Breast epithelium (tissue), 4 donors: ENCODE results near the gene SKAP1. TPM values are rescaled to one million over a fixed set of nuclear protein-coding genes. Genes with fewer than 3 reads are reported as not detected.

ENCODE experiments used
- DNase-seq, 2 donors: peaks; one replicate each; pipeline ENCODE4 v3.0.0-alpha.2; 2019; ENCODE audit warnings: low spot score in 2 of 2
- H3K27ac ChIP-seq, 2 donors: fragments of 200-600 bp; sonication (generic) in 1 of 2; one replicate each; pipeline ENCODE4 v1.5.1; 2016 to 2019; ENCODE audit warnings: mild to moderate bottlenecking in 1 of 2
- H3K27me3 ChIP-seq, 2 donors: fragments of 200-600 bp; sonication (generic) in 1 of 2; one replicate each; pipeline versions ENCODE4 v1.5.1 to v1.6.0; 2017 to 2019; ENCODE audit warnings: control low read depth in 1 of 2, mild to moderate bottlenecking in 1 of 2
- H3K36me3 ChIP-seq: fragments of 200-600 bp; one replicate; pipeline ENCODE4 v1.5.1; 2019
- H3K4me1 ChIP-seq, 2 donors: fragments of 200-600 bp; sonication (generic); one replicate each; pipeline ENCODE4 v1.5.1; 2016 to 2019; ENCODE audit warnings: control low read depth in 1 of 2
- H3K4me3 ChIP-seq, 3 donors: fragments of 200-600 bp; sonication (generic); 1 replicate in 2 of 3; 2 replicates in 1 of 3; pipeline ENCODE4 v1.5.1; 2016 to 2019; ENCODE audit warnings: mild to moderate bottlenecking in 3 of 3, moderate library complexity in 2 of 3
- H3K9me3 ChIP-seq, 2 donors: fragments of 200-600 bp; sonication (generic) in 1 of 2; one replicate each; pipeline ENCODE4 v1.5.1; 2016 to 2019; ENCODE audit warnings: control low read depth in 1 of 2
- CTCF ChIP-seq, 3 donors: fragments of 450-650 bp; IDR thresholded peaks; one replicate each; pipeline ENCODE4 v1.5.1; 2016 to 2017; ENCODE audit warnings: antibody characterized with exemption in 3 of 3, mild to moderate bottlenecking in 3 of 3, moderate library complexity in 3 of 3
- POLR2A ChIP-seq: fragments of 450-650 bp; IDR thresholded peaks from one replicate; pipeline ENCODE4 v1.6.1; 2016; ENCODE audit warnings: antibody characterized with exemption, mild to moderate bottlenecking, moderate library complexity
- POLR2AphosphoS5 ChIP-seq, 3 donors: sonication (generic); formaldehyde crosslinking; IDR thresholded peaks; one replicate each; pipeline ENCODE4 v1.6.1; 2017; ENCODE audit warnings: antibody characterized with exemption in 3 of 3
- intact Hi-C: fragments of 100-400 bp; cut with DNase I; formaldehyde crosslinking; loops from one replicate; pipeline ENCODE4 v1.15.1; 2023; ENCODE audit warnings: low total_unique reads
- total RNA-seq, 3 donors: library from RNA; depleted of rRNA; stranded (reverse); fragments of >200 nt; gene quantifications; one replicate each; pipeline ENCODE4 v1.1.0, GENCODE V29; 2016

SKAP1 gene
- total RNA-seq, 3 donors from 2014 or later, result 1.1 to 7.5 (median 5.9) TPM

- intact Hi-C loops, result no loop called here
- H3K27ac ChIP-seq, result no peak overlapping the region
- TF ChIP-seq CTCF (IDR thresholded peaks at IDR 0.05) (no peak), POLR2AphosphoS5 (IDR thresholded peaks at IDR 0.05) (no peak), POLR2A (no peak)
- no peak overlapping the region for H3K4me3 ChIP-seq
- no peaks in the 10 kb centered on the region for H3K9me3 ChIP-seq
- no peaks in the 10 kb centered on the region for H3K36me3 ChIP-seq
- peaks cover 0 to 24% of the 10 kb centered on the region in 2 donors for H3K27me3 ChIP-seq
- no peaks in the 10 kb centered on the region for H3K4me1 ChIP-seq
- no peak for DNase-seq
Measured at GRCh38 chr17:48150597-48151001, 279.4 kb downstream of the SKAP1 start.

GRCh38 chr17:48149787-48150463 is 280.1 kb downstream of the SKAP1 start:
- no peaks in the 10 kb centered on the region for H3K9me3 ChIP-seq
- H3K27ac ChIP-seq, result no peak overlapping the region
- H3K27me3 ChIP-seq, result peaks cover 0 to 24% of the 10 kb centered on the region in 2 donors
- H3K4me3 ChIP-seq, result no peak overlapping the region
- H3K4me1 ChIP-seq, result no peaks in the 10 kb centered on the region
- H3K36me3 ChIP-seq, result no peaks in the 10 kb centered on the region
- TF ChIP-seq CTCF (IDR thresholded peaks at IDR 0.05), result no peak
- TF ChIP-seq POLR2AphosphoS5 (IDR thresholded peaks at IDR 0.05), result no peak
- TF ChIP-seq POLR2A, result no peak
- intact Hi-C loops, result no loop called here
- no peak for DNase-seq

GRCh38 chr17:48148854-48149786 is 280.9 kb downstream of the SKAP1 start:
- Histone ChIP-seq H3K9me3 (no peaks in the 10 kb centered on the region), H3K27me3 (peaks cover 0 to 24% of the 10 kb centered on the region in 2 donors), H3K4me3 (no peak overlapping the region), H3K36me3 (no peaks in the 10 kb centered on the region), H3K27ac (no peak overlapping the region), H3K4me1 (no peaks in the 10 kb centered on the region)
- intact Hi-C loops, result no loop called here
- TF ChIP-seq POLR2A (no peak), POLR2AphosphoS5 (IDR thresholded peaks at IDR 0.05) (no peak), CTCF (IDR thresholded peaks at IDR 0.05) (no peak)
- no peak for DNase-seq

GRCh38 chr17:48148029-48148770 is 281.8 kb downstream of the SKAP1 start:
- peaks cover 0 to 24% of the 10 kb centered on the region in 2 donors for H3K27me3 ChIP-seq
- no peak overlapping the region for H3K27ac ChIP-seq
- intact Hi-C loops, result no loop called here
- H3K9me3 ChIP-seq, result no peaks in the 10 kb centered on the region
- no peak overlapping the region for H3K4me3 ChIP-seq
- no peaks in the 10 kb centered on the region for H3K4me1 ChIP-seq
- TF ChIP-seq POLR2A (no peak), CTCF (IDR thresholded peaks at IDR 0.05) (no peak), POLR2AphosphoS5 (IDR thresholded peaks at IDR 0.05) (no peak)
- H3K36me3 ChIP-seq, result no peaks in the 10 kb centered on the region
- DNase-seq, result no peak
